HCT116 (cell line): Measurements from ENCODE around the gene ATL2. TPM values are rescaled to one million over a fixed set of nuclear protein-coding genes. Genes with fewer than 3 reads are reported as not detected.

ENCODE experiments used
- ATAC-seq: fragments of 200-7000 bp; cut with Tn5 transposase; 2 replicates; pipeline ENCODE4 v1.9.1; 2020; ENCODE audit warnings: mild to moderate bottlenecking, moderate library complexity
- BruUV-seq: library from RNA; stranded (reverse); fragments of 400-500 nt; replicated peaks from 2 replicates; lab custom pipeline; 2021; lab: Mats Ljungman, UMichigan
- CTCF ChIA-PET: fragments of 300-600 bp; sonication (Branson Sonifier 250); formaldehyde crosslinking; loops from one replicate; lab custom pipeline; 2021; ENCODE audit warnings: antibody characterized with exemption; lab: Charles Lee
- POLR2A ChIA-PET: fragments of 300-600, 350-600 bp; sonication (Branson Sonifier 250); formaldehyde crosslinking; loops from one replicate; lab custom pipeline; 2021; ENCODE audit warnings: antibody characterized with exemption; lab: Charles Lee
- RAD21 ChIA-PET, 2 experiments: fragments of 300-600 bp; sonication (Branson Sonifier 250); formaldehyde crosslinking; loops; one replicate each; lab custom pipeline; 2023; ENCODE audit warnings: low total read pairs in 2 of 2; ENCODE audit not compliant: uncharacterized antibody in 2 of 2, unreplicated experiment in 2 of 2, low non-redundant PET in 1 of 2; lab: Charles Lee
- DNase-seq: peaks from one replicate; pipeline ENCODE4 v3.0.0-alpha.2; 2010; ENCODE audit warnings: low read depth, low spot score
- H2AFZ ChIP-seq: fragments of 200-600 bp; shearing (Covaris generic), sonication (generic); 2 replicates; pipeline ENCODE4 v1.6.1; 2017; ENCODE audit warnings: low read depth, mixed run types, mixed read lengths, antibody characterized with exemption, low read length; ENCODE audit not compliant: poor library complexity, severe bottlenecking
- H3K27ac ChIP-seq: 2 replicates; pipeline ENCODE4 v1.5.1; 2012; ENCODE audit warnings: low read depth, low read length
- H3K27me3 ChIP-seq: fragments of 200-600 bp; sonication (generic); 2 replicates; pipeline ENCODE4 v1.6.1; 2016; ENCODE audit warnings: mixed run types, low read length, mixed read lengths; ENCODE audit not compliant: insufficient read depth
- H3K36me3 ChIP-seq, 2 experiments: fragments of 200-500 bp in 1 of 2; fragments of 200-600 bp in 1 of 2; sonication (Bioruptor generic) in 1 of 2; sonication (generic) in 1 of 2; 2 replicates each; pipeline versions ENCODE4 v1.5.1 to v1.6.1; 2014 to 2016; ENCODE audit warnings: low read length in 2 of 2, inconsistent platforms in 1 of 2, mixed read lengths in 1 of 2, mixed run types in 1 of 2; ENCODE audit not compliant: insufficient read depth in 2 of 2, control insufficient read depth in 1 of 2
- H3K4me1 ChIP-seq, 2 experiments: fragments of 200-600 bp in 1 of 2; sonication (generic) in 1 of 2; 2 replicates each; pipeline versions ENCODE4 v1.5.1 to v1.6.1; 2012 to 2017; ENCODE audit warnings: low read length in 2 of 2, inconsistent platforms in 1 of 2, mild to moderate bottlenecking in 1 of 2, mixed read lengths in 1 of 2, mixed run types in 1 of 2, moderate library complexity in 1 of 2; ENCODE audit not compliant: insufficient read depth in 2 of 2, control insufficient read depth in 1 of 2
- H3K4me2 ChIP-seq: fragments of 200-600 bp; sonication (generic); 2 replicates; pipeline ENCODE4 v1.6.1; 2017; ENCODE audit warnings: mixed run types, low read length, mixed read lengths
- H3K4me3 ChIP-seq, 2 experiments: fragments of 200-600 bp in 1 of 2; sonication (generic) in 1 of 2; replicated peaks in 1 of 2; 2 replicates each; pipeline ENCODE4 v1.5.1; 2011 to 2016; ENCODE audit warnings: low read length in 2 of 2, control low read depth in 1 of 2, low read depth in 1 of 2, mild to moderate bottlenecking in 1 of 2, mixed read lengths in 1 of 2, mixed run types in 1 of 2
- H3K79me2 ChIP-seq: fragments of 200-600 bp; sonication (generic); 2 replicates; pipeline ENCODE4 v1.6.1; 2017; ENCODE audit warnings: mild to moderate bottlenecking, mixed run types, low read length, moderate library complexity, mixed read lengths; ENCODE audit not compliant: insufficient read depth
- H3K9ac ChIP-seq: fragments of 200-600 bp; sonication (generic); 2 replicates; pipeline ENCODE4 v1.6.1; 2016; ENCODE audit warnings: low read length, mixed read lengths
- H3K9me2 ChIP-seq: fragments of 200-600 bp; sonication (generic), shearing (Covaris generic); 2 replicates; pipeline ENCODE4 v1.6.1; 2017; ENCODE audit warnings: mixed run types, mild to moderate bottlenecking, moderate library complexity; ENCODE audit not compliant: insufficient read depth
- H3K9me3 ChIP-seq, 2 experiments: fragments of 200-500 bp in 1 of 2; fragments of 200-600 bp in 1 of 2; sonication (Bioruptor generic) in 1 of 2; sonication (generic) in 1 of 2; 2 replicates each; pipeline ENCODE4 v1.6.1; 2014 to 2017; ENCODE audit warnings: low read length in 2 of 2, mixed read lengths in 2 of 2, inconsistent platforms in 1 of 2, low read depth in 1 of 2, mild to moderate bottlenecking in 1 of 2, mixed run types in 1 of 2, moderate library complexity in 1 of 2; ENCODE audit not compliant: control insufficient read depth in 1 of 2, insufficient read depth in 1 of 2
- H4K20me1 ChIP-seq: fragments of 200-600 bp; sonication (generic), shearing (Covaris generic); 2 replicates; pipeline ENCODE4 v1.6.1; 2017; ENCODE audit warnings: mixed run types, mild to moderate bottlenecking, moderate library complexity; ENCODE audit not compliant: insufficient read depth
- CBX3 ChIP-seq: IDR thresholded peaks from 2 replicates; pipeline ENCODE4 v1.6.1; 2012; ENCODE audit warnings: low read depth
- EGR1 ChIP-seq: IDR thresholded peaks from 2 replicates; pipeline ENCODE4 v1.6.1; 2012; ENCODE audit warnings: low read depth
- ELF1 ChIP-seq: IDR thresholded peaks from 2 replicates; pipeline ENCODE4 v1.6.1; 2012; ENCODE audit warnings: low read depth, borderline replicate concordance
- EZH2 ChIP-seq: fragments of 200-600 bp; sonication (generic); IDR thresholded peaks from 2 replicates; pipeline ENCODE4 v1.6.1; 2017; ENCODE audit warnings: antibody characterized with exemption, mixed run types
- EZH2phosphoT487 ChIP-seq: fragments of 200-600 bp; IDR thresholded peaks from 2 replicates; pipeline ENCODE4 v1.6.1; 2018; ENCODE audit warnings: antibody characterized with exemption, borderline replicate concordance
- JUND ChIP-seq: IDR thresholded peaks from 2 replicates; pipeline ENCODE4 v1.6.1; 2012
- POLR2AphosphoS5 ChIP-seq: IDR thresholded peaks from 2 replicates; pipeline ENCODE4 v1.6.1; 2011; ENCODE audit warnings: mild to moderate bottlenecking, low read depth, low read length, moderate library complexity
- REST ChIP-seq: IDR thresholded peaks from 2 replicates; pipeline ENCODE4 v1.6.1; 2012; ENCODE audit warnings: low read depth
- SIN3A ChIP-seq: IDR thresholded peaks from 2 replicates; pipeline ENCODE4 v1.6.1; 2012; ENCODE audit warnings: low read depth
- SP1 ChIP-seq: IDR thresholded peaks from 2 replicates; pipeline ENCODE4 v1.6.1; 2012; ENCODE audit warnings: low read depth
- SRF ChIP-seq: IDR thresholded peaks from 2 replicates; pipeline ENCODE4 v1.6.1; 2012; ENCODE audit warnings: low read depth
- TCF7L2 ChIP-seq: IDR thresholded peaks from 2 replicates; pipeline ENCODE4 v1.7.0; 2011; ENCODE audit warnings: borderline replicate concordance, inconsistent platforms; ENCODE audit not compliant: insufficient read depth, insufficient read length; ENCODE audit errors: extremely low read depth
- YY1 ChIP-seq: IDR thresholded peaks from 2 replicates; pipeline ENCODE4 v1.6.1; 2011; ENCODE audit warnings: low read length, low read depth, moderate library complexity, mild to moderate bottlenecking; ENCODE audit not compliant: insufficient replicate concordance; ENCODE audit errors: extremely low read depth
- ZBTB33 ChIP-seq: IDR thresholded peaks from 2 replicates; pipeline ENCODE4 v1.6.1; 2011; ENCODE audit warnings: mild to moderate bottlenecking, low read length, moderate library complexity; ENCODE audit not compliant: insufficient replicate concordance; ENCODE audit errors: extremely low read depth
- ZFX ChIP-seq: fragments of 450-650 bp; IDR thresholded peaks from 2 replicates; pipeline ENCODE4 v1.6.1; 2017
- ZNF274 ChIP-seq: fragments of 200-500 bp; sonication (Bioruptor generic); IDR thresholded peaks from 2 replicates; pipeline ENCODE4 v1.6.1; 2014; ENCODE audit warnings: mild to moderate bottlenecking, low read depth, low read length, inconsistent platforms
- intact Hi-C: fragments of 100-400 bp; cut with micrococcal nuclease; formaldehyde crosslinking; loops from 2 replicates; pipeline ENCODE4 v1.10.0; 2022
- total RNA-seq: library from RNA; stranded (reverse); gene quantifications from one replicate; pipeline ENCODE4 v1.2.1, GENCODE V29; 2021; ENCODE audit not compliant: unreplicated experiment
- TF ChIP-seq, protein P1 (sequence below), 3 experiments: fragments of 200-600 bp in 1 of 3; sonication (generic) in 1 of 3; IDR thresholded peaks in 2 of 3; conservative IDR thresholded peaks in 1 of 3; 2 replicates each; pipeline ENCODE4 v1.5.1; 2012 to 2017; ENCODE audit warnings: low read depth in 2 of 3, low read length in 2 of 3, antibody characterized with exemption in 1 of 3, borderline replicate concordance in 1 of 3, control low read depth in 1 of 3, mild to moderate bottlenecking in 1 of 3, mixed read lengths in 1 of 3, mixed run types in 1 of 3, moderate library complexity in 1 of 3; ENCODE audit not compliant: insufficient read depth in 1 of 3

Gene ATL2
- total RNA-seq, 1 experiment from 2014 or later, result 80.7 TPM

DNA sequence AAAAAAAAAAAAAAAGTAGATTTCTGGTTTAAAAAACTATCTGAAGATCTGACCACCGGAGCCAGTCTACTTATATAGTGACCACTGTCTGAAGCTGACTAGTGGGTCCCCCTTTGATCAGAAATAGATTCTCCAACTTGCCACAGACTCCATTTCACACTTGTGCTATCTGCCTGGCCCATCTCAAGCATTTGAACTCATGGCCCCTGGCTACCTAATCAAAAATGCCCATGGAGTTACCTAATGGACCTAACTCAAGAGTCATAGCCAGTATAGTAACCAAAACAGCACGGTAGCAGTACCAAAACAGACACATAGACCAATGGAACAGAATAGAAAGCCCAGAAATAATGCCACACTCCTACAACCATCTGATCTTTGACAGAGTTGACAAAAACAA, 17.0 kb upstream of the ATL2 start:
- Histone ChIP-seq H3K27me3 (peaks cover 4% of the 10 kb centered on the region; the same call in 1 of the 2 replicates), H3K4me1 (peaks cover 7 to 27% of the 10 kb centered on the region in 2 experiments; a peak in 3 of 4 replicates), H3K79me2 (no peaks in the 10 kb centered on the region), H4K20me1 (no peaks in the 10 kb centered on the region), H3K9me2 (no peaks in the 10 kb centered on the region), H3K36me3 (no peaks in the 10 kb centered on the region), H3K4me2 (peak overlapping the region; percentile 58; the same call in 1 of the 2 replicates), H3K27ac (no peak overlapping the region), H2AFZ (no peak overlapping the region), H3K9ac (no peak overlapping the region), H3K9me3 (no peaks in the 10 kb centered on the region), H3K4me3 (no peak overlapping the region)
- ChIA-PET RAD21 (no interaction called here), POLR2A (no interaction called here), CTCF (no interaction called here)
- TF ChIP-seq EGR1 (no peak), CBX3 (no peak), EZH2 (no peak), ELF1 (no peak), SRF (no peak), ZBTB33 (no peak), TCF7L2 (no peak), ZFX (no peak), POLR2AphosphoS5 (no peak), JUND (no peak), SIN3A (no peak), SP1 (no peak), REST (no peak), YY1 (no peak), ZNF274 (no peak), EZH2phosphoT487 (no peak)
- TF ChIP-seq, protein P1, sequence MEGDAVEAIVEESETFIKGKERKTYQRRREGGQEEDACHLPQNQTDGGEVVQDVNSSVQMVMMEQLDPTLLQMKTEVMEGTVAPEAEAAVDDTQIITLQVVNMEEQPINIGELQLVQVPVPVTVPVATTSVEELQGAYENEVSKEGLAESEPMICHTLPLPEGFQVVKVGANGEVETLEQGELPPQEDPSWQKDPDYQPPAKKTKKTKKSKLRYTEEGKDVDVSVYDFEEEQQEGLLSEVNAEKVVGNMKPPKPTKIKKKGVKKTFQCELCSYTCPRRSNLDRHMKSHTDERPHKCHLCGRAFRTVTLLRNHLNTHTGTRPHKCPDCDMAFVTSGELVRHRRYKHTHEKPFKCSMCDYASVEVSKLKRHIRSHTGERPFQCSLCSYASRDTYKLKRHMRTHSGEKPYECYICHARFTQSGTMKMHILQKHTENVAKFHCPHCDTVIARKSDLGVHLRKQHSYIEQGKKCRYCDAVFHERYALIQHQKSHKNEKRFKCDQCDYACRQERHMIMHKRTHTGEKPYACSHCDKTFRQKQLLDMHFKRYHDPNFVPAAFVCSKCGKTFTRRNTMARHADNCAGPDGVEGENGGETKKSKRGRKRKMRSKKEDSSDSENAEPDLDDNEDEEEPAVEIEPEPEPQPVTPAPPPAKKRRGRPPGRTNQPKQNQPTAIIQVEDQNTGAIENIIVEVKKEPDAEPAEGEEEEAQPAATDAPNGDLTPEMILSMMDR (IDR thresholded peaks at IDR 0.05 in 2 of 3, conservative IDR thresholded peaks at IDR 0.05 in 1 of 3; ENCODE audit: borderline replicate concordance in 1 of 3, insufficient read depth in 1 of 3, low read depth in 2 of 3, low read length in 2 of 3), result no peak
- intact Hi-C loops, result no loop called here
- no peak for ATAC-seq
- no peak for DNase-seq
- BruUV-seq, result no TSS peak
